Gastrocnemius medialis (tissue), 4 donors: ENCODE measurements around the gene SLC48A1. TPM values are rescaled to one million over a fixed set of nuclear protein-coding genes. Genes with fewer than 3 reads are reported as not detected.

Source experiments
- ATAC-seq, 2 donors: fragments of 150-250 bp; one replicate each; pipeline ENCODE4 v1.9.1; 2016
- DNase-seq, 2 donors: peaks; one replicate each; pipeline ENCODE4 v3.0.0-alpha.2; 2019
- H3K27ac ChIP-seq, 4 donors: fragments of 200-600 bp; sonication (generic); 1 replicate in 1 of 4; 2 replicates in 3 of 4; pipeline ENCODE4 v1.5.1; 2016 to 2018; ENCODE audit warnings: mild to moderate bottlenecking in 2 of 4, moderate library complexity in 1 of 4
- H3K27me3 ChIP-seq, 3 donors: fragments of 200-600 bp; sonication (generic) in 2 of 3; 1 replicate in 1 of 3; 2 replicates in 2 of 3; pipeline versions ENCODE4 v1.5.1 to v1.6.0; 2016 to 2019; ENCODE audit warnings: mild to moderate bottlenecking in 1 of 3, moderate library complexity in 1 of 3
- H3K36me3 ChIP-seq, 2 donors: fragments of 200-600 bp; sonication (generic) in 1 of 2; one replicate each; pipeline ENCODE4 v1.5.1; 2017 to 2018
- H3K4me1 ChIP-seq, 2 donors: fragments of 200-600 bp; sonication (generic) in 1 of 2; one replicate each; pipeline ENCODE4 v1.5.1; 2016 to 2017; ENCODE audit warnings: mild to moderate bottlenecking in 2 of 2
- H3K4me3 ChIP-seq, 4 donors: fragments of 200-600 bp; sonication (generic) in 3 of 4; 1 replicate in 1 of 4; 2 replicates in 3 of 4; pipeline ENCODE4 v1.5.1; 2016 to 2019; ENCODE audit warnings: mild to moderate bottlenecking in 2 of 4
- H3K9me3 ChIP-seq, 3 donors: fragments of 200-600 bp; sonication (generic) in 2 of 3; 1 replicate in 1 of 3; 2 replicates in 2 of 3; pipeline ENCODE4 v1.5.1; 2016 to 2019
- CTCF ChIP-seq, 5 experiments: fragments of 450-650 bp in 3 of 5; fragments of 200-600 bp in 2 of 5; sonication (generic) in 2 of 5; IDR thresholded peaks in 4 of 5; conservative IDR thresholded peaks in 1 of 5; 1 replicate in 4 of 5; 2 replicates in 1 of 5; pipeline ENCODE4 v1.5.1; 2016 to 2019; ENCODE audit warnings: antibody characterized with exemption in 5 of 5, mild to moderate bottlenecking in 3 of 5, moderate library complexity in 3 of 5
- POLR2A ChIP-seq, 2 donors: fragments of 450-650 bp; IDR thresholded peaks; one replicate each; pipeline ENCODE4 v1.6.1; 2017; ENCODE audit warnings: antibody characterized with exemption in 2 of 2, mild to moderate bottlenecking in 2 of 2, moderate library complexity in 2 of 2
- in situ Hi-C, 4 donors: fragments of 200-750 bp; cut with MboI; loops; one replicate each; pipeline versions ENCODE4 v1.15.0 to v1.8.0; 2017; ENCODE audit warnings: low sequenced_read_pairs in 4 of 4
- intact Hi-C: fragments of 100-400 bp; cut with DNase I; formaldehyde crosslinking; loops from one replicate; pipeline ENCODE4 v1.15.1; 2023; ENCODE audit warnings: low total_unique reads
- total RNA-seq, 4 donors: library from RNA; depleted of rRNA; stranded (reverse); fragments of >200 nt; gene quantifications; one replicate each; pipeline versions ENCODE4 v1.1.0 to v1.2.3, GENCODE V29; 2016

The SLC48A1 gene
- total RNA-seq, 4 donors from 2014 or later = 28.3 to 62.6 (median 45.6) TPM

- no peak for TF ChIP-seq CTCF (IDR thresholded peaks at IDR 0.05 in 4 of 5, conservative IDR thresholded peaks at IDR 0.05 in 1 of 5)
- TF ChIP-seq POLR2A (IDR thresholded peaks at IDR 0.05) = no peak
- Histone ChIP-seq H3K36me3 (no peaks in the 10 kb centered on the region), H3K27ac (no peak overlapping the region), H3K4me1 (peaks cover under 1 to 11% of the 10 kb centered on the region in 2 donors), H3K9me3 (no peaks in the 10 kb centered on the region), H3K4me3 (no peak overlapping the region), H3K27me3 (no peaks in the 10 kb centered on the region)
- ATAC-seq (no peak), DNase-seq (no peak)
- in situ Hi-C loops (loop anchor here in 3 of 4 donors (5.0 to 25.0 kb wide), 2 partner anchors 32 to 92 kb away; no protein-coding TSS in a partner anchor), intact Hi-C loops (no loop called here)
Observed at GRCh38 chr12:47744778-47745436, 28.1 kb upstream of the SLC48A1 start.

- no peak for ATAC-seq
- in situ Hi-C loops (loop anchor here in 2 of 4 donors (25.0 kb wide), 1 partner anchor 92 kb away; no protein-coding TSS in a partner anchor), intact Hi-C loops (no loop called here)
- Histone ChIP-seq H3K36me3 (no peaks in the 10 kb centered on the region), H3K27me3 (no peaks in the 10 kb centered on the region), H3K4me3 (no peak overlapping the region), H3K27ac (no peak overlapping the region), H3K4me1 (peaks cover 0 to 7% of the 10 kb centered on the region in 2 donors), H3K9me3 (no peaks in the 10 kb centered on the region)
- DNase-seq = no peak
- TF ChIP-seq CTCF (IDR thresholded peaks at IDR 0.05 in 4 of 5, conservative IDR thresholded peaks at IDR 0.05 in 1 of 5) = no peak
Observed at GRCh38 chr12:47745485-47746041, 27.5 kb upstream of the SLC48A1 start.

- DNase-seq (no peak), ATAC-seq (no peak)
- Histone ChIP-seq H3K9me3 (no peaks in the 10 kb centered on the region), H3K27ac (no peak overlapping the region), H3K4me3 (no peak overlapping the region), H3K27me3 (no peaks in the 10 kb centered on the region), H3K36me3 (no peaks in the 10 kb centered on the region), H3K4me1 (peaks cover 0 to 4% of the 10 kb centered on the region in 2 donors)
- TF ChIP-seq POLR2A (IDR thresholded peaks at IDR 0.05) (no peak), CTCF (IDR thresholded peaks at IDR 0.05 in 4 of 5, conservative IDR thresholded peaks at IDR 0.05 in 1 of 5) (no peak)
- in situ Hi-C loops (loop anchor here in 2 of 4 donors (25.0 kb wide), 1 partner anchor 91 kb away; no protein-coding TSS in a partner anchor), intact Hi-C loops (no loop called here)
Observed at GRCh38 chr12:47746073-47746472, 27.0 kb upstream of the SLC48A1 start.

- Histone ChIP-seq H3K4me3 (no peak overlapping the region), H3K27ac (no peak overlapping the region), H3K36me3 (no peaks in the 10 kb centered on the region), H3K9me3 (no peaks in the 10 kb centered on the region), H3K27me3 (no peaks in the 10 kb centered on the region), H3K4me1 (peaks cover 3% of the 10 kb centered on the region in 2 donors)
- intact Hi-C loops (no loop called here), in situ Hi-C loops (loop anchor here in 2 of 4 donors (25.0 kb wide), 1 partner anchor 91 kb away; no protein-coding TSS in a partner anchor)
- DNase-seq (no peak), ATAC-seq (no peak)
- TF ChIP-seq CTCF (IDR thresholded peaks at IDR 0.05 in 4 of 5, conservative IDR thresholded peaks at IDR 0.05 in 1 of 5) (no peak), POLR2A (IDR thresholded peaks at IDR 0.05) (no peak)
Observed at GRCh38 chr12:47746523-47746922, 26.5 kb upstream of the SLC48A1 start.
